ENCODE data around the gene ERAS. TPM values are rescaled to one million over a fixed set of nuclear protein-coding genes. Genes with fewer than 3 reads are reported as not detected.

ERAS gene, protein sequence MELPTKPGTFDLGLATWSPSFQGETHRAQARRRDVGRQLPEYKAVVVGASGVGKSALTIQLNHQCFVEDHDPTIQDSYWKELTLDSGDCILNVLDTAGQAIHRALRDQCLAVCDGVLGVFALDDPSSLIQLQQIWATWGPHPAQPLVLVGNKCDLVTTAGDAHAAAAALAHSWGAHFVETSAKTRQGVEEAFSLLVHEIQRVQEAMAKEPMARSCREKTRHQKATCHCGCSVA
- polyA plus RNA-seq (2013, experiment 1 of 4) = not detected
- 0.16 TPM for polyA plus RNA-seq (2013, experiment 2 of 4)
- not detected for polyA plus RNA-seq (2013, experiment 3 of 4)
- polyA plus RNA-seq (2013, experiment 4 of 4) = 0.16 TPM

DNA sequence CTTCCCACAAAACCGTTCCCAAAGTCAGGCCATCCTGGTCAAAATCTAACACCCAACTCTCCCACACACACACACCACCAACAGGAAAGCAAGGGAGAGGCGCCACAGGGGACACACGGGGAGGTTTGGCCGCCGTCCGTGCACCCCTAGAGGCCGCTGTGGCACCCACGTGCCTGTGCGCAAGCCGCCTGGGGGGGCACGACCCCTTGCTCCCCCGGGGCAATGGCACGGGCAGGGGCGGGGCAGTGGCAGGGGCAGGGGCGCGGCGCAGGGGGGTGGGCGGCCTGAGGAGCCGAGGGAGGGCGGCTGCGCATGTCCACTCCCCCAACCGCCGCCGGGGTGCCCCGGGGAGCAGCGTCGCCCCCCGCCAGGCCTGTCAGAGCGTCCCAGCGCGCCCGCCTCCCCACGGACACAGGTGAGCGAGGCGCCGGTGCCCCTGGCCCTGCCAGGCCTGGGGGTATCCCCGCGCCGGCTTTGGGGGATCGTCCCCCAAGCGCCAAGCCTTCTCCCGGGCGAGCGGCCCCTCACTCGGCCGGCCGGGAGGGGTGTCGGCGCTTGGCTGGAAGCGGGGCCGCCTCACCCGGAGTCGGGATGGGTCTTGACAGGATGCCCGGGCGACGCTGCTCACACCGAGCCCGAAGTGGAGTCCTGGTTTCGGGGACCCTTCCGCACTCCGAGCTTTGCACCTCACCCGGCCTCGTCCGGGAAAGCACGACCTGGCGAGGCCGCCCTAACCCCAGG is at the start of gene ERAS:
Gene ERAS, plus strand, starts transcription at position 379 of the 741 bp plus-strand sequence. CDS start 2,611 bp downstream, outside the sequence.
- H3K9me3 ChIP-seq (ENCODE audit: control insufficient read depth, low read length) = no peaks in the 10 kb centered on the region
- H3K27ac ChIP-seq (ENCODE audit: insufficient read depth, low read depth, low read length, poor library complexity, severe bottlenecking) = no peak within 1 kb of the TSS
- WGBS, 2 experiments = 96% methylated on average over 67 of the region's 67 CpGs
- H3K27me3 ChIP-seq (ENCODE audit: control insufficient read depth, insufficient read depth, low read length, poor library complexity, severe bottlenecking) = peaks cover 16% of the 10 kb centered on the region
- no peaks in the 10 kb centered on the region for H3K4me1 ChIP-seq (ENCODE audit: control insufficient read depth, insufficient read depth, low read length)
- peaks cover 12% of the 10 kb centered on the region for H3K36me3 ChIP-seq (ENCODE audit: control insufficient read depth, insufficient read depth, low read length)
- H3K4me3 ChIP-seq (ENCODE audit: insufficient read depth, low read depth, low read length) = no peak within 1 kb of the TSS

DNA sequence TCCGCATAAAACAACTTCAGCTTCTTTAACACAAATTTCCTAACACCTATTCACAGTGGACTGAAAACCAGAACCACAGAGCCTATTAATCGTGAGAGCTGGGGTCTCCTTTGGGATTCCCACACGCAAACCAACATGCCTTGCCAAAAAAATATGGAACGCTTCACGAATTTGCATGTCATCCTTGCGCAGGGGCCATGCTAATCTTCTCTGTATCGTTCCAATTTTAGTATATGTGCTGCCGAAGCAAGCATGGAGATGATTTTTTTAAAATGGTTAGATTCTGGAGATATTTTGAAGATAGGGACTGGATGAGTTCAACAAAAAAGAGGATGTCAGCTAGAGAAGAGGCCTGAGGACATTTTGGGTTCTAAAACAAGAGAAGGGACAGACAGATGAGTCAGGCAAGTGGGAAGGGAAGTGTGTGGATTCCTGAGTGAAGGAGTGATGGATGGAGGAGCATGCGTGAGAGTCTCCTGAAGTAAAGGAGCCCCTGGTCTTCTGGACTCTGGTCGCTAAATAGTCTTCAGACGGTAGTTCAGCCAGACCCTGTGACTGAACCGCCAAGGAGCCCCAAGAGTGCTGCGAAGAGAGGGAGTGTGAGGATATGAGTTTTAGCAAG is 49.4 kb upstream of the ERAS start:
- 91 to 93% methylated on average over 13 of the region's 13 CpGs for WGBS, 2 experiments
- Histone ChIP-seq H3K4me3 (ENCODE audit: insufficient read depth, low read depth, low read length) (no peak overlapping the region), H3K4me1 (ENCODE audit: control insufficient read depth, insufficient read depth, low read length) (no peaks in the 10 kb centered on the region), H3K27me3 (ENCODE audit: control insufficient read depth, insufficient read depth, low read length, poor library complexity, severe bottlenecking) (no peaks in the 10 kb centered on the region), H3K9me3 (ENCODE audit: control insufficient read depth, low read length) (no peaks in the 10 kb centered on the region), H3K27ac (ENCODE audit: insufficient read depth, low read depth, low read length, poor library complexity, severe bottlenecking) (no peak overlapping the region), H3K36me3 (ENCODE audit: control insufficient read depth, insufficient read depth, low read length) (no peaks in the 10 kb centered on the region)

DNA sequence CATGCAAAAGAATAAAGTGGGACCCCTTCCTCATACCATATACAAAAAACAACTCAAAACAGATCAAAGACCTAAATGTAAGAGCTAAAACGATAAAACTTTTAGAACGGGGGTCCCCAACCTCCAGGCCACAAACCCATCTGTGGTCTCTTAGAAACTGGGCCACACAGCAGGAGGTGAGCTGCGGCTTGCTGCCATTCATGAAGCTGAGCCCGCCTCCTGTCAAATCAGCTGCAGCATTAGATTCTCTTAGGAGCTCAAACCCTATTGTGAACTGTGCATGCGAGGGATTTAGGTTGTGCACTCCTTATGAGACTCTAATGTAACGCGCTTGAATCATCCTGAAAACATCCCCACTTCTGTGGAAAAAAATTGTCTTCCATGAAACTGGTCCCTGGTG is 46.9 kb upstream of the ERAS start:
- no peak overlapping the region for H3K4me3 ChIP-seq (ENCODE audit: insufficient read depth, low read depth, low read length)
- H3K9me3 ChIP-seq (ENCODE audit: control insufficient read depth, low read length) = no peaks in the 10 kb centered on the region
- no peaks in the 10 kb centered on the region for H3K36me3 ChIP-seq (ENCODE audit: control insufficient read depth, insufficient read depth, low read length)
- no peaks in the 10 kb centered on the region for H3K4me1 ChIP-seq (ENCODE audit: control insufficient read depth, insufficient read depth, low read length)
- no peak overlapping the region for H3K27ac ChIP-seq (ENCODE audit: insufficient read depth, low read depth, low read length, poor library complexity, severe bottlenecking)
- 83 to 85% methylated on average over 7 of the region's 7 CpGs for WGBS, 2 experiments
- no peaks in the 10 kb centered on the region for H3K27me3 ChIP-seq (ENCODE audit: control insufficient read depth, insufficient read depth, low read length, poor library complexity, severe bottlenecking)

DNA sequence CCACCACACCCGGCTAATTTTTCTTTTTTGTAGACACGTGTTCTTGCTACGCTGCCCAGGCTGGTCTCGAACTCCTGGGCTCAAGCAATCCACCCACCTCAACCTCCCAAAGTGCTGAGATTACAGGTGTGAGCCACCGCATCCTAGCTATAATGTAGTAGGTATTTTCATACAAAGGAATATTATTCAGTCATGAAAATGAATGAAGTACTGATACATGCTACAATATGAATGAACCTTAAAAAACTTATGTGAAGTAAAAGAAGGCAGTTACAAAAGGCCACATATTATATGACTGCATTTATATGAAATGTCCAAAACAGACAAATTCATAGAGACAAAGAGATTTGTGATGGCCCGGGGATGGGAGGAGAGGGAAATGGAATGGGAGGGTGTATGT is 44.6 kb upstream of the ERAS start:
- no peaks in the 10 kb centered on the region for H3K36me3 ChIP-seq (ENCODE audit: control insufficient read depth, insufficient read depth, low read length)
- no peaks in the 10 kb centered on the region for H3K27me3 ChIP-seq (ENCODE audit: control insufficient read depth, insufficient read depth, low read length, poor library complexity, severe bottlenecking)
- no peak overlapping the region for H3K4me3 ChIP-seq (ENCODE audit: insufficient read depth, low read depth, low read length)
- 87 to 97% methylated on average over 5 of the region's 6 CpGs for WGBS, 2 experiments
- no peak overlapping the region for H3K27ac ChIP-seq (ENCODE audit: insufficient read depth, low read depth, low read length, poor library complexity, severe bottlenecking)
- H3K4me1 ChIP-seq (ENCODE audit: control insufficient read depth, insufficient read depth, low read length) = no peaks in the 10 kb centered on the region
- H3K9me3 ChIP-seq (ENCODE audit: control insufficient read depth, low read length) = no peaks in the 10 kb centered on the region

DNA sequence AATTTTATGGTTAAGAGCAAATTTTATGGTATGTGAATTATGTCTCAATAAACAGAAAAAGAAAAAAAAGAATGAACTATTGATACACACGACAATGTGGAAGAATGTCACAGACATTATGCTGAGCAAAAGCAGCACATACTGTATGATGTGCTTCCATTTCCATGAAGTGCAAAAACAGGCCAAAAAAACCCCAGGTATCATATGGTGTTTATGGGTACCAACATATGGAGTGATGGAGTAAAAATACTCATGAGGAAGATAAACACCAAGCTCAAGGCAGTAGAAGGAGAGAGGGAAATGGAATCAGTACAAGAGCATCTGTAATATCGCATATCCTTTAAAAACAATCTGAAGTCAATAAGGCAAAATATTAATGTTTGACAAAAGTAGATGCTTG is 44.1 kb upstream of the ERAS start:
- no peaks in the 10 kb centered on the region for H3K36me3 ChIP-seq (ENCODE audit: control insufficient read depth, insufficient read depth, low read length)
- WGBS, 2 experiments = 87 to 100% methylated on average over 1 of the region's 2 CpGs
- H3K27me3 ChIP-seq (ENCODE audit: control insufficient read depth, insufficient read depth, low read length, poor library complexity, severe bottlenecking) = no peaks in the 10 kb centered on the region
- H3K27ac ChIP-seq (ENCODE audit: insufficient read depth, low read depth, low read length, poor library complexity, severe bottlenecking) = no peak overlapping the region
- no peak overlapping the region for H3K4me3 ChIP-seq (ENCODE audit: insufficient read depth, low read depth, low read length)
- no peaks in the 10 kb centered on the region for H3K4me1 ChIP-seq (ENCODE audit: control insufficient read depth, insufficient read depth, low read length)
- H3K9me3 ChIP-seq (ENCODE audit: control insufficient read depth, low read length) = no peaks in the 10 kb centered on the region

DNA sequence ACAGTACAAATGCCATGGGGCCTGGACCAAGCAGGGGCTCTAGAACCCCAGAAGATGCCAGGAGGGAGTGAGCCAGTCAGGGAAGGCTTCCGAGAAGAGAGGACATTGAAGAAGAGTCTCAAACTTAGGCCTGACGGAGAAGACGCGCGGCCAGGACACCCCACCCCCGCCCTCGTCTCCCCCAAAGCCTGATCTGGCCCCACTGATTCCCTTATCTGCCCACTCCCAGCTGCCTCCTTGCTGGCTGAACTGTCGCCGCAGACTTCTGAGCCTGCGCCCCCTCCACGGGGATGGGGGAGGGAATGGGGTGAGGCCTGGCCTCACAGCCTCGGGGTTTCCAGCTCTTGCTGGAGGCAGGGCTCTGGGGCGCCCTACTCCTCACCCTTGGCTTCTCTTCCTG is 43.5 kb upstream of the ERAS start:
- H3K27ac ChIP-seq (ENCODE audit: insufficient read depth, low read depth, low read length, poor library complexity, severe bottlenecking) = no peak overlapping the region
- H3K9me3 ChIP-seq (ENCODE audit: control insufficient read depth, low read length) = no peaks in the 10 kb centered on the region
- H3K36me3 ChIP-seq (ENCODE audit: control insufficient read depth, insufficient read depth, low read length) = no peaks in the 10 kb centered on the region
- WGBS, 2 experiments = 86 to 92% methylated on average over 13 of the region's 13 CpGs
- no peaks in the 10 kb centered on the region for H3K4me1 ChIP-seq (ENCODE audit: control insufficient read depth, insufficient read depth, low read length)
- H3K4me3 ChIP-seq (ENCODE audit: insufficient read depth, low read depth, low read length) = no peak overlapping the region
- no peaks in the 10 kb centered on the region for H3K27me3 ChIP-seq (ENCODE audit: control insufficient read depth, insufficient read depth, low read length, poor library complexity, severe bottlenecking)

DNA sequence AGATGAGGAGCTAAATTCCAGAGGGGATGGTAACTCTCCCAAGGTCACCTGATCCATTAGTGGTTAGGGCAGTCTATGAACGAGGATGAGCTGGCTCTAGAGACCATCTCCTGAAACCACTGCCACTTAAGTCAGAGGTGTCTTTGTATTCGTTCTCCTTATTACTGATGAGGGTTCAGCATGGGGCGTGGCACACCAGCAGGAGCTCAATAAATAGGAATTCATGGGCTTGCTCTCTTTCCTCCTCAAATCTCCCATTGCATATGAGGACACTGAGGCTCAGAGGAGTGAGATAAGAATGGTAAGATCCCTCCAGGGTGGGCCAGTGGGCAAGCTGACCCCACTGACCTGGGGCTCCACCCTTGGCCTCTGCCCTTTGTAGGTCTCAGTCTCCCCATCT is 41.6 kb upstream of the ERAS start:
- Histone ChIP-seq H3K27ac (ENCODE audit: insufficient read depth, low read depth, low read length, poor library complexity, severe bottlenecking) (no peak overlapping the region), H3K4me1 (ENCODE audit: control insufficient read depth, insufficient read depth, low read length) (no peaks in the 10 kb centered on the region), H3K9me3 (ENCODE audit: control insufficient read depth, low read length) (no peaks in the 10 kb centered on the region), H3K36me3 (ENCODE audit: control insufficient read depth, insufficient read depth, low read length) (no peaks in the 10 kb centered on the region), H3K4me3 (ENCODE audit: insufficient read depth, low read depth, low read length) (no peak overlapping the region), H3K27me3 (ENCODE audit: control insufficient read depth, insufficient read depth, low read length, poor library complexity, severe bottlenecking) (no peaks in the 10 kb centered on the region)
- WGBS, 2 experiments = 75 to 77% methylated on average over 3 of the region's 3 CpGs

DNA sequence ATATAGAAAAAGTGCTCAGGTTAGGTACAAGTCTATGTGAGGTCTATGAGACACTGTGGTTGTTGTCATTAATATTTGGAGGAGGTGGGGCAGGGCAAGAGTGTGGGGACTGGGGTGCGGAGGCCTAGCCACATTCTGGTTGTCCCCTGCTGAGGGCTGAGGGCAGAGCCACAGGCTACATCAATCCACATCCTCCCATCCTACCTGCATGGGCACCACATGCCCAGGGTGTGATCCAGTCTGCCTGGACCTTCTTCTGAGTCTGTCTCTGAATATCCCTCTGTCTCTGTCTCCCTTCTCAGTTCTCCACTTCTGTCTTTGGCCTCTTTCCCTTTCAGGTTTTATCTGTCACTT is 41.1 kb upstream of the ERAS start:
- Histone ChIP-seq H3K4me1 (ENCODE audit: control insufficient read depth, insufficient read depth, low read length) (no peaks in the 10 kb centered on the region), H3K4me3 (ENCODE audit: insufficient read depth, low read depth, low read length) (no peak overlapping the region), H3K36me3 (ENCODE audit: control insufficient read depth, insufficient read depth, low read length) (no peaks in the 10 kb centered on the region), H3K27me3 (ENCODE audit: control insufficient read depth, insufficient read depth, low read length, poor library complexity, severe bottlenecking) (no peaks in the 10 kb centered on the region), H3K9me3 (ENCODE audit: control insufficient read depth, low read length) (no peaks in the 10 kb centered on the region), H3K27ac (ENCODE audit: insufficient read depth, low read depth, low read length, poor library complexity, severe bottlenecking) (no peak overlapping the region)
- WGBS, 2 experiments = 90 to 100% methylated on average over 1 of the region's 1 CpG

DNA sequence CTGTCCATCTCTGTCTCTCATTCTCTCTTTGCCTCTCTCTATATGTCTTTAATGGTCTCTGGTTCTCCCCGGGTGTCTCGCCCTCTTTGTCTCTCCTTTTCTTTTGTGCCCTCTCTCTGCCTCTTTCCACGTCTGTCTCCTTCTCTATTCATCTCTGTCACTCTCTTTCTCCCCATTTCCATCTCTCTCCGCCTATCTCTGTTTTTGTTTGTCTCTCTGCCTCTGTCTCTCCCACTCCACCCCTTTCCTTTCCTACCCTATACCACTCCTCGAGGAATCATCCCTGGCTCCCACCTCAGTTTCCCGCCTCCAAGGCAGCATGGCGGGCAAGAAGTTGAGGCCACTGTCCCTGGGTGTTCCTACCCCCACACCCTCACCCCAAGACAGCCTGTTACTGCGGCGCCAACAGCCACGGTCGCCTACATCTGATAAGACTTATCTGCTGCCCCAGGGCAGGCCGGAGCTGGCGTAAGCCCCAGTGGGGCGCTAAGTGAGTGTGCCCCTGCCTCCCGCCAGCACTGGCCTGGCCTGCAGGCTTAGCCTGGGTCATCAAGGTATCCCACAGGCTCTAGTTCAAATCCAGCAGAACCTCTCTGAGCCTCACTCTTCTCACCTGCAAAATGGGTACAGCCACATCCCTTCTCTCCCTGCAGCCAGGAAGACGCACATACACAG is 40.6 kb upstream of the ERAS start:
- H3K4me3 ChIP-seq (ENCODE audit: insufficient read depth, low read depth, low read length) = no peak overlapping the region
- no peaks in the 10 kb centered on the region for H3K9me3 ChIP-seq (ENCODE audit: control insufficient read depth, low read length)
- no peaks in the 10 kb centered on the region for H3K36me3 ChIP-seq (ENCODE audit: control insufficient read depth, insufficient read depth, low read length)
- no peak overlapping the region for H3K27ac ChIP-seq (ENCODE audit: insufficient read depth, low read depth, low read length, poor library complexity, severe bottlenecking)
- H3K4me1 ChIP-seq (ENCODE audit: control insufficient read depth, insufficient read depth, low read length) = no peaks in the 10 kb centered on the region
- H3K27me3 ChIP-seq (ENCODE audit: control insufficient read depth, insufficient read depth, low read length, poor library complexity, severe bottlenecking) = no peaks in the 10 kb centered on the region
- 89 to 91% methylated on average over 16 of the region's 16 CpGs for WGBS, 2 experiments

DNA sequence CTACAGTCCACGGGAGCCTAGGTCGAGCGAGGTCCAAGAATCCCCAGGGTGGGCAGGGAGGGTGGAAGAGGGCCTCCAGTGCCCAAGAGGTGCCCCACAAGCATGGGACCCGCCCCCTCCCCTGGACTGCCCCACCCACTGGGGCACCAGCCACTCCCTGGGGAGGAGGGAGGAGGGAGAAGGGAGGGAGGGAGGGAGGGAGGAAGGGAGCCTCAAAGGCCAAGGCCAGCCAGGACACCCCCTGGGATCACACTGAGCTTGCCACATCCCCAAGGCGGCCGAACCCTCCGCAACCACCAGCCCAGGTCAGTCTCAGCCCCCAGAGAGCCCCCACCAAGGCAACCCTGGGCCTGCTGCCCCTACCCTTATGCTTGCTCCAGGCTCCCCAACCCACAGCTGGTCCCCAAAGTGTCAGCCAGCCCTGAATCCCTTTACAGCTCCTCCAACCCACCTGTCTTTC is 39.9 kb upstream of the ERAS start, which contains the start of gene GATA1:
Gene GATA1, plus strand, starts transcription at position 250 of the 460 bp plus-strand sequence. CDS start 4,520 bp downstream, outside the sequence.
- Histone ChIP-seq H3K36me3 (ENCODE audit: control insufficient read depth, insufficient read depth, low read length) (no peaks in the 10 kb centered on the region), H3K27ac (ENCODE audit: insufficient read depth, low read depth, low read length, poor library complexity, severe bottlenecking) (no peak within 1 kb of the TSS), H3K4me3 (ENCODE audit: insufficient read depth, low read depth, low read length) (no peak within 1 kb of the TSS), H3K27me3 (ENCODE audit: control insufficient read depth, insufficient read depth, low read length, poor library complexity, severe bottlenecking) (no peaks in the 10 kb centered on the region), H3K9me3 (ENCODE audit: control insufficient read depth, low read length) (no peaks in the 10 kb centered on the region), H3K4me1 (ENCODE audit: control insufficient read depth, insufficient read depth, low read length) (no peaks in the 10 kb centered on the region)
- 83 to 89% methylated on average over 4 to 7 of the region's 7 CpGs for WGBS, 2 experiments
